ENCODE data around the gene MVK.

Gene MVK

DNA sequence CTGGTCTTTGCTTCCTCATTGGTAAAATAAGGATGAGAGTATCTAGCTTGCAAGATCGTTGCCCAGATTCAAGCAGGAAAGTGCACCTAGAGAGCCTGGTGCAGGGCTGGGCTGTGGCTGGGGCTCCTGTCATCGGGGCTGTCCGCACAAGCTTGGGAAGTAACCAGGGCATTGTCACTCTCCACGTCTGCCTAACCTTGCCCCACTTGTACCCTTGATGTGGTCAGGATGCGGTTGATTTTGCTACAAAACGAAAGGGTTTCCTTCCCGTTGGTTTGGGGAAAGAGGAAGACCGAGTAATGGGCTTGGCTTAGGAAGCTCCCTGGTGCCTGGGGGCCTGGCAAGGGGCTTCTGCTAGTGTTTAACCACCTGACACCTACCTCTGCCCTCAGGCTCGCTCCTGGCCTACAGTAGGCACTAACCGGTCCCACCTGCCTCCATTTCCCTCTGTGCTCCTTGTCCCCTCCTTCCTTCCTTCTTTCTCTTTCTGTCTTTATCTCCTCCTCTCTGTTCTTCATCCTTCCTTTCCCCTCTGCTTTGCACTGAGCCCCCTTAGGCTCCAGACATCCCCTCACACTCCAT, 21.8 kb downstream of the MVK start:
- no peak overlapping the region for H3K4me3 ChIP-seq (ENCODE audit: control insufficient read depth, low read depth, low read length)
- DNase-seq (ENCODE audit: low read depth): no peak
- TF ChIP-seq, protein P1, sequence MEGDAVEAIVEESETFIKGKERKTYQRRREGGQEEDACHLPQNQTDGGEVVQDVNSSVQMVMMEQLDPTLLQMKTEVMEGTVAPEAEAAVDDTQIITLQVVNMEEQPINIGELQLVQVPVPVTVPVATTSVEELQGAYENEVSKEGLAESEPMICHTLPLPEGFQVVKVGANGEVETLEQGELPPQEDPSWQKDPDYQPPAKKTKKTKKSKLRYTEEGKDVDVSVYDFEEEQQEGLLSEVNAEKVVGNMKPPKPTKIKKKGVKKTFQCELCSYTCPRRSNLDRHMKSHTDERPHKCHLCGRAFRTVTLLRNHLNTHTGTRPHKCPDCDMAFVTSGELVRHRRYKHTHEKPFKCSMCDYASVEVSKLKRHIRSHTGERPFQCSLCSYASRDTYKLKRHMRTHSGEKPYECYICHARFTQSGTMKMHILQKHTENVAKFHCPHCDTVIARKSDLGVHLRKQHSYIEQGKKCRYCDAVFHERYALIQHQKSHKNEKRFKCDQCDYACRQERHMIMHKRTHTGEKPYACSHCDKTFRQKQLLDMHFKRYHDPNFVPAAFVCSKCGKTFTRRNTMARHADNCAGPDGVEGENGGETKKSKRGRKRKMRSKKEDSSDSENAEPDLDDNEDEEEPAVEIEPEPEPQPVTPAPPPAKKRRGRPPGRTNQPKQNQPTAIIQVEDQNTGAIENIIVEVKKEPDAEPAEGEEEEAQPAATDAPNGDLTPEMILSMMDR (conservative IDR thresholded peaks at IDR 0.05; ENCODE audit: control insufficient read depth, insufficient read depth, low read depth, low read length): no peak

DNA sequence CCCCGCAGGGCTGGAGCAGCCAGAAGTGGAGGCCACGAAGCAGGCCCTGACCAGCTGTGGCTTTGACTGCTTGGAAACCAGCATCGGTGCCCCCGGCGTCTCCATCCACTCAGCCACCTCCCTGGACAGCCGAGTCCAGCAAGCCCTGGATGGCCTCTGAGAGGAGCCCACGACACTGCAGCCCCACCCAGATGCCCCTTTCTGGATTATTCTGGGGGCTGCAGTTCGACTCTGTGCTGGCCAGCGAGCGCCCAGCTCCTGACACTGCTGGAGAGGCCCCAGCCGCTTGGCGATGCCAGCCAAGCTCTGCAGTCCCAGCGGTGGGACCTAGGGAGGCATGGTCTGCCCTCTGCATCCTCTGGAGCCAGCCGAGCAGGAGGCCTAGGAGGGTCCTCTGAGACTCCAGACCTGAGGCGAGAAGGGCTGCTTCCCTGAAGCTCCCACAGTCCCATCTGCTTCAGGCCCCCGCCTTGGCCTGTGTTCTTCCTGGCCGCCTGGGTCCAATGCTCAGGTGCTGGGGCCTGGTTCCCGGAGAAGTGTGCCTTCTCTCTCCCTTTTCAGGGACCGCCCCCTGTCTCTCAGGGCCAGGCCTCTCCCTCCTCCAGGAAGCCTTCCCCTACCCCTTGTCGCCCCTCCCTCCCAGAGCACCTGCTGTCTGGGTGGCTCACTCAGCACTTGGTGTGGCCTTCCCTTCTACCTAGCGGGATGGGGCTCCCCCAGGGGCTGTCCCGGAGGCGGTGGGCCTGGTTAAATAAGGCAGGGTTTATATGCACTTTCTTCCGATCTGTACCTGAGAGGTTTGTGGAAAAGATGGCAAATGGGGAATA, 23.0 kb downstream of the MVK start:
- no peak for DNase-seq (ENCODE audit: low read depth)
- H3K4me3 ChIP-seq (ENCODE audit: control insufficient read depth, low read depth, low read length): no peak overlapping the region
- TF ChIP-seq, protein P1 (conservative IDR thresholded peaks at IDR 0.05; ENCODE audit: control insufficient read depth, insufficient read depth, low read depth, low read length): no peak

DNA sequence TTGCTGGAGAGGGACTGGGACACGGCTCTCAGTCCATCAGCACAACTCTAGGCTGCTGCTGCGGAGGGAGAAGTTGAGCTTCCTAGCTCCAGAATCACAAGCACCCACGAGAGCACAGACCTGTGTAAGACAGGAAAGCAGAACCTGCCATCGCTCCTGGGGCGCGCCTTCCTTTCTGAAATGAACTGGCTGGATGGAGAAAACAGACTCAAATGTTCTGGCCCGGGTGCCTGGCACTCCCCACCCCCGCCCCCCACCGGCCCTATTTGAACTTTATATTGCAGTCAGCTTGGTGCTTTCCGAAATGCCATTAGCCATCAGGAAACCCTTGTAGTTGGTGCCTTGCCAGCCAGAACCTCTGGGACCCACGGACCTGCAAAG, 23.8 kb downstream of the MVK start:
- TF ChIP-seq, protein P1 (conservative IDR thresholded peaks at IDR 0.05; ENCODE audit: control insufficient read depth, insufficient read depth, low read depth, low read length): no peak
- no peak overlapping the region for H3K4me3 ChIP-seq (ENCODE audit: control insufficient read depth, low read depth, low read length)
- DNase-seq (ENCODE audit: low read depth): no peak

GRCh38 chr12:109597795-109598427, 24.3 kb downstream of the MVK start:
- DNase-seq (ENCODE audit: low read depth): peak; percentile 77
- no peak overlapping the region for H3K4me3 ChIP-seq (ENCODE audit: control insufficient read depth, low read depth, low read length)
- TF ChIP-seq, protein P1 (conservative IDR thresholded peaks at IDR 0.05; ENCODE audit: control insufficient read depth, insufficient read depth, low read depth, low read length): peak; percentile 89

DNA sequence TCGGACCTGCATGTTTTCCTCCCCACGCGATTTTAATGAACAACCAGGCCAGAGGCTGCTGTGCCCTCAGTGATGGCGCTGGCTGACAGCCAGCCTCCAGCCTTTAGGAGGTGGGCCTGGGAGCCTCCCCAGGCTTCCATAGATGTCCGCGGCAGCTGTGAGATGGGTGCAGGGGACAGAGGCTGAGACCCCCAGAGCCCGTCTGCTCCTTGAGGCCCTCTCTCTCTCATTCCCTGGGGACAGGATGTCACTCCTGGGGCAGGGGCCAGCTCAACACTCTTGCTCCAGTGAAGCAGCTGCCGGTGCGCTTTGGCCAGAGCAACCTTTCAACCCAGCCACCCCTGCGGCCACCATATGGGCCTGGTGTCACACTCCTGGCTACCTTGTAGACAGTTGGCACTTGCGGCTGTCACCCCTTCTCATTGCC, 24.8 kb downstream of the MVK start:
- TF ChIP-seq, protein P1 (conservative IDR thresholded peaks at IDR 0.05; ENCODE audit: control insufficient read depth, insufficient read depth, low read depth, low read length): no peak
- no peak for DNase-seq (ENCODE audit: low read depth)
- no peak overlapping the region for H3K4me3 ChIP-seq (ENCODE audit: control insufficient read depth, low read depth, low read length)

DNA sequence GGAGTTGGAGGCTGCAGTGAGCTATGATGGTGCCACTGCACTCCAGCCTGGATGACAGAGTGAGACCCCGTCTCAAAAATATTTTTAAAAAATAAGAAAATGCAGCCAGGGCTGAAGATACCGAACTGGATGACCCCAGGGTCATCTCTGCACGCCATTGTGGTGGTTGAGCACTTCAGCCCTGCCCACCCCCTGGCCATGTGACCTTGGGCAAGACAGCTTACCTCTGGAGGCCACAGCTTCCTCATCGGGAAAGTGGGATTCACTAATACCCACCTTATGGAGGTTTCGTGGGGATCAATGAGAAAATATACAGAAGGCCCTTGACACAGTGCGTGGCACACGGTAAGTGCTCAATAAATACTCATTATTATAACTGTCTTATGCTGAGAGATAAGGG, 25.5 kb downstream of the MVK start:
- DNase-seq (ENCODE audit: low read depth): no peak
- TF ChIP-seq, protein P1 (conservative IDR thresholded peaks at IDR 0.05; ENCODE audit: control insufficient read depth, insufficient read depth, low read depth, low read length): no peak
- no peak overlapping the region for H3K4me3 ChIP-seq (ENCODE audit: control insufficient read depth, low read depth, low read length)
